Right hindlimb (tissue), 1 donor: ENCODE results near the gene MATR3.
"Not testable (repeated sequence)": the region's sequence is repeated elsewhere in the genome, so short reads cannot be mapped to it uniquely, and the experiment has no call there.

Experiments
- DNase-seq: peaks from one replicate; pipeline ENCODE4 v3.0.0-alpha.2; 2018

Gene MATR3, protein sequence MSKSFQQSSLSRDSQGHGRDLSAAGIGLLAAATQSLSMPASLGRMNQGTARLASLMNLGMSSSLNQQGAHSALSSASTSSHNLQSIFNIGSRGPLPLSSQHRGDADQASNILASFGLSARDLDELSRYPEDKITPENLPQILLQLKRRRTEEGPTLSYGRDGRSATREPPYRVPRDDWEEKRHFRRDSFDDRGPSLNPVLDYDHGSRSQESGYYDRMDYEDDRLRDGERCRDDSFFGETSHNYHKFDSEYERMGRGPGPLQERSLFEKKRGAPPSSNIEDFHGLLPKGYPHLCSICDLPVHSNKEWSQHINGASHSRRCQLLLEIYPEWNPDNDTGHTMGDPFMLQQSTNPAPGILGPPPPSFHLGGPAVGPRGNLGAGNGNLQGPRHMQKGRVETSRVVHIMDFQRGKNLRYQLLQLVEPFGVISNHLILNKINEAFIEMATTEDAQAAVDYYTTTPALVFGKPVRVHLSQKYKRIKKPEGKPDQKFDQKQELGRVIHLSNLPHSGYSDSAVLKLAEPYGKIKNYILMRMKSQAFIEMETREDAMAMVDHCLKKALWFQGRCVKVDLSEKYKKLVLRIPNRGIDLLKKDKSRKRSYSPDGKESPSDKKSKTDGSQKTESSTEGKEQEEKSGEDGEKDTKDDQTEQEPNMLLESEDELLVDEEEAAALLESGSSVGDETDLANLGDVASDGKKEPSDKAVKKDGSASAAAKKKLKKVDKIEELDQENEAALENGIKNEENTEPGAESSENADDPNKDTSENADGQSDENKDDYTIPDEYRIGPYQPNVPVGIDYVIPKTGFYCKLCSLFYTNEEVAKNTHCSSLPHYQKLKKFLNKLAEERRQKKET

DNA sequence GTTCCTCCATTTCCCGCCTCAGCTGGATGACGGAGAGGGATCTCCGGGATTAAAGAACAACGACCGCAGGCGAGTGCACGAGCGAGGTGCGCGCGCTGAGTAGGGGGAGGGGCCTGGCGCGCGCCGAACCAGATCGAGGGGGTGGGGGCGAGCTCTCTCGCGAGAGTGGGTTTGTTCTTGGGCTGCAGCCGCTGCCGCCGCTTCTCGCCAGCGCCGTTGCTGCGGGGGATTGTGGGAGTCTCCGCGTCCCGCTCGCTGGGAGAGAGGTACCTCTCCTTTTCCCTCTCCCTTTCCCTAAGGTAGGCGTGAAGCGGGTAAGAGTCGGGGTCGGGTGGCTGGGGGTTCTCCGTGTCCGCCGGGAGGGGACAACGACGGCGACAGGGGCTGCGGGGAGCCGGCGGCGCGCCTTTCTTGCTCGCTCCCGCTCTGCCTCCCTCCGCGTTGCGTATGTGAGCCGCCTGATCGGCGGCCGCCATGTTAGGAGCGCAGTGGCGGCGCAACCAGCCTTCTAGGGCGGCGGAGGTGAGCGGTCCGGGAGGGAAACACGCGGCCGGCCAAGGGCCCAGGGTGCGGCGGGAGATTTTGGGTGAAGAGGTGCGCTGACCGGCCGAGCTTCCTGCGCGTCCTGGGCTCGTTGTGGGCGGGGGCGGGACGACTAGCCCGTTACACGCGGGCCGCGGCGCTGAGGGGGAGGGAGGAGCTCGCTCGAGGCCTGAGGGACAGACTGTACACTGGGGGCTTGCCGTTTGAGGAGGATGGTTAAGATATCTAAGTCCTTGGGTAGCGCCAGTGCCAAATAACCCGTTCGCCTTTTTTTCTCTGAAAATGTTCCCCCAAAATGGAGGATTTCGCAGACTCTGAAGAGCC lies at the start of gene MATR3:
MATR3 (plus strand) TSS at position 234 of the 867 bp plus-strand sequence. CDS start 13,676 bp downstream, outside the sequence.
- peak; percentile 97 for DNase-seq

DNA sequence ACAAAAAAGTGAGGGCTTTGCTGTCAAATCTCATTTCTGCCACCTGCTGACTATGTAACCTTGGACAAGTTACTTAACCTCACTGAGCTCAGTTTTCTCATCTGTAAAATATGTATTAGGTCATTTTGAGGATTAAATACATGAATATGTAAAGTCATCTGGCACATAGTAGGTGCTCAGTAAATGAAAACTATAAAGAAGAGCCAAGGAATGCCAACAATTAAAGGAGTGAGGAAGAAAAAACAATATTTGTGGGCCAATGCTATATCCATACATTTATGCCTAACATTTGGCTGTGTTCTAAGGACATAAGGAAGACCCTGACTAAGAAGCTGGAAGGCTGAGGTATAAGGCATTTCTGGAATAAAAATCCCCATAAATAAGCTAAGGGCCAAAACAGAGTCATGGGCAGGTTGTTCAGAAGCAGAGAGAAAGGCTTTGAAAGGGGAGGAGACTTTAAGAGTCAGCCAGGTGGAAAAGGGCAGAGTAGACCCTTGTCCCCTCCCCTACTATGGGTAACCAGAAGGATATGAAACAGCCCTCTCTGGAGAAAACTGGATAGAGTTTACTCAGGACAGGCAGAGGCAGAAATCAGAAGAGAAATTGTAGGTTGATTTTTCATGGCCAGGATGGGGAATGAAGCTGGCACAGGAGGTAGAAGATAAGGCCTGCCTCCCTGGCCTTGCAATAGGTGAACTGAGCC lies 47.8 kb upstream of the MATR3 start:
- DNase-seq, result no peak

DNA sequence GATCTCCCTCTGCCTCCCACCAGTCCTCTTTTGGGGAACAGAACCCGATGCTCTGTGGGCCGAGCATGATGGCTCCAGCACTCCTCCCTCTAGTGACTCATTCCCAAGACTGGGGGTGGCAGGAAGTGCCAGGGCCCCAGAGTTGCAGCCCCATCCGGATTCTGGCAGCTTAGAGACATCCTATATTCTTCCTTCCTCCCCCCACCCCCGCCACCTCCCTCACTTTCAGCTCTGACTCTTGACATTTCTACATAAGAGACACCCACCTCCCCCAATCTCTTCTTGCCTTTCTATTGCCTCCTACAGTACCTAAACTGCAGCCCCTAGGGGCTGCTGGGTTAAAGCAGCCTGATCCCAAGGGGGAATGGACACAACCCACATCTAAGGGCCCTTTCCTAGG lies 47.1 kb upstream of the MATR3 start:
- DNase-seq, result no peak

DNA sequence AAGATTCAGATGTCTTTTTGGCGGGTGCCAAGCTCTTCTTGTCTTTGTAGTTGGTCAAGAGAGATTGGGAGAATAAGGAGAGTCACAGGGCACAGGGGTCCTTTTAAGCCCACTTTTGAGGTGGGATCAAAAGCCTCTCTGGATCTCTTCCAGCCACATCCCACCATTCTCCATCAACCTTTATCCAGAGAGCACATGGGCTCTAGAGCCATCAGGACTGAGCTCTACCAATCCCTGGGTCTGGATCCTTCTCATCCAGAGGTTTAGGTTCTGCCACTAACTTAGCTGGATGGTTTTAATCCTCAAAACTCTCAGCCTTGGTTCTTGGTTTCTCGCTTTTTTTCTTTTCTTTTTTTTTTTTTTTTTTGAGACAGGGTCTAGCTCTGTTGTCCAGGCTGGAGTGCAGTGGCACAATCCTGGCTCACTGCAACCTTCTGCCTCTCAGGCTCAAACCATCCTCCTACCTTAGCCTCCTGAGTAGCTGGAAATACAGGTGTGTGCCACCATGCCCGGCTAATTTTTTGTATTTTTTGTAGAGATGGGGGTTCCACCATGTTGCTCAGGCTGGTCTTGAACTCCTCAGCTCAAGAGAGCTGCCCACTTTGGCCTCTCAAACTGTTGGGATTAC lies 44.6 kb upstream of the MATR3 start:
- DNase-seq, result no peak

DNA sequence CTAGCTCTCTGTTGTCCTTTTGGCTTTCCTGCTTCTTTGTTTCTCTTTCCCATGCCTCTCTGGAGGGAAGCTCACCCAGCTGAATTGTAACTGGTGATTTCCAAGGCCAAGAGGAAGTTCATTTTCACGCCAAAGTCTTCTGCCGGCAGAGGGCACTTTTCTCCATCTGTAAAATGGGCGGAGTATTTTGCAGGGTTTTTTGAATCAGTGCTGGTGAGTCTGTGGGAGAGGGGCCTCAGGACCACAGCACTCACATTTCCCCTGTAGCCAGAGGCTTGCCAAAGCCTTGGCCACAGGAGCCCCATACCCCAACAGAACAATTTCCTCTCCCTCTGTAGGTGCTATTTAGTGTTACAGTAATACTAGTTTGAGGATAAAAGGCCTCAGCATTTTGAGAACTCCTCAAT lies 42.3 kb upstream of the MATR3 start:
- DNase-seq, result no peak

DNA sequence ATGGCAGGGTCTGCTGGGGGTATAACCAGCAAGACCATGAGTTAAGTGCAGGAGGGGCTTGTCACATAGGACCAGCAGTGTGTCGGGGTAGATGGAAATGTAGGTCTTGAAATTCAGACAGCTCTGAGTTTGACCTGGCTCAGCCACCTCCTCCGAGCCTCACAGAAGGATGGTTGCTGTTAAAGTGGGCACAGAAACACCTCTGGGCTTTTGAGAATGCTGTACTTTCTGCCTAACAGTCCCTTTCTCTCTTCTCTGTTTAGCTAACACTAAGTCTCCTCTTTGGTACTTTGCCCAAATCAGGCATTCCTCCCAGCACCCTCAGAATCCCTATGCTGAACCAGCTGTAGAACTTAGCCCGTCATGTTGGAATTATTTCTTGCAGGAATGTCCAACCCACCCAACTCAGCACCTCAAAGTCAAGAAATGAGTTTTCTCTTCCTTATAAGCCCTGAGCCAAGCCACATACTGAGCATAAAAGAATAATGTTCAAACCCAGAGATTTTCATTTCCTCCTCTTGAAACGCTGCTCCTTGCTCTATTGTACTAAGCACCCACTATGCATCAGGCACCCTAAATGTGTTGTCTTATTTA lies 41.7 kb upstream of the MATR3 start:
- no peak for DNase-seq

DNA sequence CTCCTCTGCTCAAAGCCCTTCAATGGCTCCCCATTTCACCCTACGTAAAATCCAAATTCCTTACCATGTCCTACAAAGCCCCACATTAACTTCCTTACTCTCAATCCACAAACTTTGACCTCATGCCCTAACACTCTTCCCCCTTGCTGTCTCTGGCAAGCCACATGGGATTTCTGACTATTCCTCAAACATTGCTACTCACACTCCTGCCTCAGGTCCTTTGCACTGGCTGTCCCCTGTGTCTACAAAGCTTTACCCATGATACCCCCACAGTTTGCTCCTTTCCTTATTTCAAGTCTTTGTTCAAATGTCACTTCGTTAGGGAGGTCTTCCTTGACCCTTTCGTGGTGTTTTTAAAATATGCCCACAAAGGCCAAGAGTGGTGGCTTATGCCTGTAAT lies 40.4 kb upstream of the MATR3 start:
- no peak for DNase-seq

DNA sequence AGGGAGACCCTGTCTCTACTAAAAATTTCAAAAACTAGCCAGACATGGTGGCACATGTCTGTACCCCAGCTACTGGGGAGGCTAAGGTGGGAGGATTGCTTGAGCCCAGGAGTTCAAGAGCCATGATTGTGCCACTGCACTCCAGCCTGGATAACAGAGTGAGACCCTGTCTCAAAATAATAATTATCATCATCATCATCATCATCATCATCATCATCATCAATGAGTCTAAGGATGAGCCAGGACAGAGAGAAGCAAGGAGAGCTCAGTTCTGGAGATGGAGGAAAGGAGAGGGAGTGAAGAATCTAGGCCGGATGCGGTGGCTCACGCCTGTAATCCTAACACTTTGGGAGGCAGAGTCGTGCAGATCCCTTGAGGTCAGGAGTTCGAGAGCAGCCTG lies 36.7 kb upstream of the MATR3 start:
- no peak for DNase-seq

DNA sequence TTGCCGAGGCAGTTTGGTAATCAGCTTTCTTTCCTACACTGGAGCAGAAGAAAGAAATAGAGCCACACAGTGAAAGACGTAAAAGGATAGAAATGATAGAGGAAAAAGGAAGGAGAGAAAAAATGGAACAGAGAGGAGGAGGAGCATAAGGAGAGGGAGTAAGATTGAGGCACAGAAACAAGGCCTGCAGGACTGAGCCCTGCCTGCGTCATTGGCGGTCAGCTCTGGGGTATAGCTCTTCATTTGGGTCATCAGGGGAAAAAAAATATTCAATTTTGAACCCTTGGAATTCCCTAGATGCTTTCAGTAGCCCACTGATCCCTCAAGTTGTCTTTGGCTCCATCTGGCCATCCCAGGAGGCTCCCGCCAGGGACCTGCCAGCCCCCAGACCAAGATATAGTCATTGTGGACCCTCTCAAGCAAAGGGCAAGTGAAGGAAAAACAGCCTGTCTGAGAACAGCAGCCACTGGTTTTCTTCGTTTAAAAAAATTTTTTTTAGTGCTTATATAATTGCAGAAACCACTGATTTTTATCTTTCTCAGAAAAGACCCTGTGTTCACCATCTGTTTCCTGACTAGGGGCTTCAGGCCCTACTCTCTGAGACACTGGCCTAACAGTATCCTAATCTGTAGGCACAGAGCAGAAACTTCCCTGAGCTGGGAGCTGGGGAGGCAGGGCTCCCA lies 31.3 kb upstream of the MATR3 start:
- DNase-seq, result no peak

DNA sequence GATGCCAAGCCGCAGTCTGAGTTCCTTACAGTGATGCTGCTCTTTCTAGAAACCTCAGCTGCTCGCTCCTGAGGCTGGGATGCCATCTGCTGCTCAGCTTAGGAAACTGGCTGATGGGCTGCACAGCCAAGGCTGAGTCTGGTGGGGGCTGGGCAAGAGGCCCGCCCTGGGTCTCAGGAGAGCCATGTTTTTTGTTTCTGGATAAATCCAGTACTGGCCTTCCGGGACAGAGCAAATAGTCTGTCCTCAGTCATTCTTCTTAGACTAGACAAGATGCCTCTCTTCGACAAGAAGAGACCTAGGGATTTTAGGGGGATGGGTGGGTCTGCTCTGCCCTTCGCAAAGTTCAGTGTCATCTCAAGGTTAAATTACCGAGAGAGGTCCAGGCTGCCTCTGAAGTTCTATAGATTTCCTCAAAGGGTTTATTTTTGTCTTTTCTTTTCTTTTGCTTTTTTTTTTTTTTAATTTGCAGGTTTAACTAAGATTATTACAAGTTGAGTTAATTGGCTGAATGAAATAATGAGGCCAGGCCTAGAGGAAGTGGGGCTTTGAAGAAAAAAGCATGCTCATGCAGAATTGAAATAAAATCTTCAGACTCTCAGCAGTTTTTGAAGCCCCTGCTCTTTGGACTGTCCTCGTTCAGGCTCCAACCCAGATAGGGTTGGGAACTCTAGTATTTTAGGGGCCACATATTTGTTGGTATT lies 30.6 kb upstream of the MATR3 start:
- DNase-seq, result peak; percentile 92

DNA sequence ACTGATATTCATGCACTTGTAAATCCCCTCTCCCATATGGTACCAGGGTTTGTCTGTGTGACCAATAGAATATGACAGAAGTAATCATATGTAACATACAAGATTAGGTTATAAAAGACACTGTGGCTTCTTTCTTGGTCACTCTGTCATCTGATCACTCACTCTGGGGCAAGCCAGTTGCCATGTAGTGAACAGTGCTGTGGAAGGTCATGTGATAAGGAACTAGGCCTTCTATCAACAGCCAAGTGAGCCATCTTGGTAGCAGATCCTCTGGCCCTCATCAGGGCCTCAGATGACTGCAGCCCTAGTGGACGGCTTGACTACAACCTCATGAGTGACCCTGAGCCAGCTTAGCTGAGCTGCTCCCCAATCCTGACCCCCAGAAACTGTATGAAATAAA lies 30.0 kb upstream of the MATR3 start:
- DNase-seq, result no peak

DNA sequence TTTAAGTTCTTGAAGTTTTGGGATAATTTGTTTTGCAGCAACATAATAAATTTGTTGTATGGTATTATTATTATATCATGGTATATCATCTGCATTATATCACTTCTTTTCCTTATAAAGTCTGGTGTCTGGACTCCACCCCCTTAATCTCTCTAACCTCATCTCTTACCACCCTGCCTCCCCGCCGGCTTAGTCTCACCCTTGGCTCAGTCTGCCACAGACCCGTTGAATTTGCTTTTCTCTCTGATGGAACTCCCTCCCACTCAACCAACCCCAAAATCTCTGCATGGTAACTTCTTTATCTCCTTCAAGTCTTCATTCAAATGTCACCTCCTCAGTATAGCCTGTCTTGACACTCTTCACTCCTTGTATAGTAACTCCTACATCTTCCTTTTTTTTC lies 29.6 kb upstream of the MATR3 start:
- DNase-seq, result no peak

DNA sequence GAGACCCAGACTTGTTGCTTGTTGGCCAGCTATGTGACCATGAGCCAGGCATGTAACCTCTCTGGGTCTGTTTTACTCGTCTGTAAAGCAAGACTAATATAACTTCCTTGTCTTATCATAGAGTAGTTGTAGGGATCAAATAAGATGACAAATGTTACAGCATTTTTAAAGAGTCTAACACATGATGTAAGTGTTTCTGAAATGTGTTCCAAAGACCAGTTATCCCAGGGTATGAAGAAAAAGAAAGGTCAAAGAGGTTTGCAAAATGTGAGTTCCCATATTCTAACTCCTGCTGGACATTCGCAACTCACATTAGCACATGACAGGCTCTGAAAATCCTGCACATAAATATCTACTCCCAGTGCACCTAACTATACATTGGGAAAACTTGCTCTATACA lies 28.5 kb upstream of the MATR3 start:
- DNase-seq, result no peak

DNA sequence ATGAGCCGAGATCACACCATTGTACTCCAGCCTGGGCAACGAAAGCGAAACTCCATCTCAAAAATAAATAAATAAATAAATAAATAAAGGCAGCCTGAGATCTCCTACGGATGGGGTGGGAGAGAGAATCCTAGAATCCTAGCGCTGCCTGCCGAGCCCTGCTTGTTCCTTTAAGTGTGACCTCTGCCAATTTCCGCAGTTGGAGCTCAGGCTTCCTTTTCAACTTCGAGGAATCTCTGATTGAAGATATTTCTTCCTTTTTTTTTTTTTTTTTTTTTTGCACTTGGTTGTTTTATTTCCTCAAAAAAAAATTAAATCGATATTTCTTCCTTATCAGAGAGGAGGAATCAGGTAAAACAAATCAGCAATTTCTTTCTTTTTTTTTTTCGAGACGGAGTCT lies 27.3 kb upstream of the MATR3 start:
- no peak for DNase-seq

DNA sequence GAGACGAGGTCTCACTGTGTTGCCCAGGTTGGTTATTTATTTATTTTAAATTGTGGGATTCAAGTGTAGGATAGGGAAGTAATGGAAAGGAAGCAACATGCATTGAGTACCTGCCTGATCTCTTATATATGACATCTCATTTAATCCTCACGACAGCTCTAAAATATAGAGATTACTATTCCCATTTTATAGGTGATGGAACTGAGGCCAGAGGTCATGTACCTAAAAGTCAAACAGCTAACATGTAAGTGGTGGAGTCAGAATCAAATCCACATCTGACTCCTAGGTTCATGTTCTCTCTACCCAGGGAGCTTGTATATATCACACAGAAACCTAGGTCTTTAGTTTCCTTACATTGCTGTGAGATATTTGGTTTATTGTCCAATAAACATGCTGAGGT lies 26.1 kb upstream of the MATR3 start:
- DNase-seq, result no peak

DNA sequence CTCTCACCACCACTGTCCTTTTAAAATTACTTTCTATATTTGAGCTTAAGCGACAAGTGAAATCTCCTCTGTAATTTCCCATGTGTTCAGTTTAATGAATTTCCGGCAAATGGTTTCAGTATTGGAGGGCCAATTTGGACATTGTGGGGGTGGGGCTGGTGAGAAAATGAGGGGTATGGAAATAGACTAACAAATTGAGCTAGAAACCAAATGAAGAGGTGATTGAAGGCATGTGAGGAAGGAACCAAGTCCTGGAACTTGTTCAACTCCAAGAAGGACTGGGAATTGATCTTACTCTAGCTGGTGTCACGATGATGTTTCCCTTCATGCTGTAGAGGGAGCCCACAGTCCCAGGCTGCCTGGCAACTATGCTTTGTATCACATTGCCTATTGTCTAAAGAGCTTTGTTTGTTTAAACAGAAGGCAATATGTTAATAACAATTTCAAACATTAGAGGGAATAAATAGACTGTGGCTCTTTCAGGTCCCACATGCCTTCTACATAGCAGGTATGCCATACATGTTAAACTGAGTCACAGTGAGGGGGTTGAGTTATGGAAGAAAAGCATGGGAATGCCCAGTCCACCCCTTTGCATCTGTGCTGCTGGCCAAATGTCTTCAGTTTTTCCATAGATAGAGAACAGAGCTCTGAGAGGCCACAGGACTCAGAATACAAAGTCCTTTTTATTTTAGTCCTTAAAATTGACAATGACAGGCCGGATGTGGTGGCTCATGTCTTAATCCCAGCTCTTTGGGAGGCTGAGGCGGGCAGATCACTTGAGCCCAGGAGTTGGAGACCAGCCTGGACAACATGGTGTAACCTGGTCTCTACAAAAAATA lies 25.0 kb upstream of the MATR3 start:
- no peak for DNase-seq

DNA sequence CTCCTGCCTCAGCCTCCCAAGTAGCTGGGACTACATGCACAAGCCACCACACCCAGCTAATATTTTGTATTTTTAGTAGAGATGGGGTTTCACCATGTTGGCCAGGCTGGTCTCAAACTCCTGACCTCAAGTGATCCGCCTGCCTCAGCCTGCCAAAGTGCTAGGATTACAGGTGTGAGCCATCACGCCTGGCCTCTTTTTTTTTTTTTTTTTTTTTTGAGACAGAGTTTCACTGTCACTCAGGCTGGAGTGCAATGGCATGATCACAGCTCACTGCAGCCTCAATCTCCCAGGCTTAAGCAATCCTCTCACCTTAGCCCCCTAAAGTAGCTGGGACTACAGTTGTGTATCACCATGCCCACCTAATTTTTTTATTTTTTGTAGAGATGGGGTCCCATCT lies 22.8 kb upstream of the MATR3 start:
- DNase-seq, result not testable (repeated sequence)

DNA sequence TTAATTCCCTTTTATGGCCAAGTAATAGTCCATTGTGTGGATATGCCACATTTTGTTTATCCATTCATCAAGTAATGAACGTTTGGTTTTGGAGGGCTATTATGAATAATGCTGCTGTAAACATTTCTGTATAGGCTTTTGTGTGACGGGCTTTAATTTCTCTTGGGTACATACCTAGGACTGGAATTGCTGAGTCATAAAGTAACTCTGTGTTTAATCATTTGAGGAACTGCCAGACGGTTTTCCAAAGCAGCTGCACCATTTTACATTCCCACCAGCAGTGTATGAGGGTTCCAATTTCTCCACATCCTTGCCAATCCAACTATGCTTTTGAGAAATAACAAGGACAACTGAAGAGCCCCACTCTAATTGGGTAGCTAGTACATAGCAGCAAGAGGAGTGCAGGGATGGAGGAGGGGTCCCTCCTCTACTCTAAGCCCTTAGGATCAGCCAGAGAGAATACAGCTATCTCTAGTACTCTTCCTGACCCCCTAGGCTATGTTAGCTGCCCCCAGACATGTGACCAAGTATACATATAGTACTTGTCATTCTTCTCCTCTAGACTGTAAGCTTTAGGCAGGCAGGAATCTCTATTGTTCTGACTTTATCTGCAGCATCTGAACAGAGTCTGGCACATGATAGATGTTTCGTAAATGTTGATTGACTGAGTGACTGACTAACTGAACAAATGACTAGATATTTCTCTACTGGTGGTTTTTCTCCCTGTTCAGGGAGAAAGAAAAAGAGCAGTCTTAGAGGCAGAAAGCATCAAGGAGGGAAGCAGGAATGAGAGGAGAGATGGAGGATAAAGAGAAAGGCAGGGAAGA lies 22.1 kb upstream of the MATR3 start:
- DNase-seq, result no peak
